Measurements from ENCODE around the gene TPST1.

The TPST1 gene

DNA sequence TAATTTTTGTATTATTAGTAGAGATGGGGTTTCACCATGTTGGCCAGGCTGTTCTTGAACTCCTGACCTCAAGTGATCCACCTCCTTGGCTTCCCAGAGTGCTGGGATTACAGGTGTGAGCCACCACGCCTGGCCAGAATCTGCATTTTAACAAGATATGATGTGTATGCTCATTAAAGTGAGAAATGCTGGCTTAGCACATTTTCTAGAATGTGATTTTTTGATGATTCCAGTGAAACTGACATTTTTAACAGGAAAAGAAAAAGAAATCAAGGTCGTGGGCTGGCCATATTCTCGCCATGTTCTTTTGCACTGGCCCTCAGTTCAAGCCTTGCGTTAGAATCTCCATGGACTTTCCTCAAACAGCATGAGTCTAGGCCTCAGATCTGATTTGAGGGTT is 18.1 kb upstream of the TPST1 start:
- TF ChIP-seq EP300 (IDR thresholded peaks at IDR 0.05; ENCODE audit: borderline replicate concordance) (no peak), TAF1 (IDR thresholded peaks at IDR 0.05; ENCODE audit: low read depth) (no peak), ZBTB7A (IDR thresholded peaks at IDR 0.05; ENCODE audit: low read depth) (no peak), CREB1 (IDR thresholded peaks at IDR 0.05; ENCODE audit: low read depth) (no peak)

DNA sequence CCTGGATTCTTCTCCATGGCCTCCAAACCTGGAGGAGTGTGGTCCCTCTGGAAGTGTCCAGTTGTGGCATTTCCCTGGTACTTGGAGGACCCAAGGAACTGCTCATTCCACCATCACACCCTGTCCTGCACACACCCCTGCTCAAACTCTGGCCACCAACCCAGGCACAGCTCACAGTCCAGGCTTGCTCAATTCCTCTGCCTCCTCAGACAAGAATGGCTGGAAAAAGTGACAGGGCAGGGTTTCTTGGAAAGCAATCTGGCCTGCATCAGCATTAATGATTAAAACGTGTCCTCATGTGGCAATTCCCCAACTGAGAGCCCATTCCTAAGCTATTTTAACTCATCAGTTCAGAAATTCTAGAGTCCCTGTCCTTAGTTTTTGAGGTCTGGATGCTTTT is 17.2 kb upstream of the TPST1 start:
- TF ChIP-seq TAF1 (IDR thresholded peaks at IDR 0.05; ENCODE audit: low read depth) (no peak), CEBPB (IDR thresholded peaks at IDR 0.05) (no peak), RAD21 (IDR thresholded peaks at IDR 0.05; ENCODE audit: low read depth) (no peak), FOXM1 (IDR thresholded peaks at IDR 0.05; ENCODE audit: borderline replicate concordance, low read depth) (no peak), TCF12 (IDR thresholded peaks at IDR 0.05; ENCODE audit: low read depth) (no peak), CREB1 (IDR thresholded peaks at IDR 0.05; ENCODE audit: low read depth) (no peak), NFIC (IDR thresholded peaks at IDR 0.05) (no peak), EGR1 (IDR thresholded peaks at IDR 0.05) (no peak), ZBTB7A (IDR thresholded peaks at IDR 0.05; ENCODE audit: low read depth) (no peak)

DNA sequence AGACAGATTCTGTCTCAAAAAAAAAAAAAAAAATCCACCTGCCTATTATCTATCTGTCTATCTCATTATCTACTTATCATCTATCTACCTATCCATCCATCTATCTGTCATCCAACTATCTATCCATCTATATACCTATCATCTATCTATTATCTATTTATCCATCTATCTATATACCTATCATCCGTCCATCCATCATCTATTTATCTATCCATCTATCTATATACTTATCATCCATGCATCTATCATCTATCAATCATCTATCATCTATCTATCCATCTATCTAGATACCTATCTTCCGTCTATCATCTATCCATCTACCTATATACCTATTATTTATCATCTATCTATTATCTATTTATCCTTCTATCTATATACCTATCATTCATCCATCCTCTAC is 16.5 kb upstream of the TPST1 start:
- TF ChIP-seq, protein P1, sequence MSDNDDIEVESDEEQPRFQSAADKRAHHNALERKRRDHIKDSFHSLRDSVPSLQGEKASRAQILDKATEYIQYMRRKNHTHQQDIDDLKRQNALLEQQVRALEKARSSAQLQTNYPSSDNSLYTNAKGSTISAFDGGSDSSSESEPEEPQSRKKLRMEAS (IDR thresholded peaks at IDR 0.05) = no peak
- TF ChIP-seq ZBTB7A (IDR thresholded peaks at IDR 0.05; ENCODE audit: low read depth) (no peak), RAD21 (IDR thresholded peaks at IDR 0.05; ENCODE audit: low read depth) (no peak), YY1 (IDR thresholded peaks at IDR 0.05; ENCODE audit: low read depth) (no peak), CEBPB (IDR thresholded peaks at IDR 0.05) (no peak), CREB1 (IDR thresholded peaks at IDR 0.05; ENCODE audit: low read depth) (no peak), NFIC (IDR thresholded peaks at IDR 0.05) (no peak), FOXM1 (IDR thresholded peaks at IDR 0.05; ENCODE audit: borderline replicate concordance, low read depth) (no peak), TCF12 (IDR thresholded peaks at IDR 0.05; ENCODE audit: low read depth) (no peak)

DNA sequence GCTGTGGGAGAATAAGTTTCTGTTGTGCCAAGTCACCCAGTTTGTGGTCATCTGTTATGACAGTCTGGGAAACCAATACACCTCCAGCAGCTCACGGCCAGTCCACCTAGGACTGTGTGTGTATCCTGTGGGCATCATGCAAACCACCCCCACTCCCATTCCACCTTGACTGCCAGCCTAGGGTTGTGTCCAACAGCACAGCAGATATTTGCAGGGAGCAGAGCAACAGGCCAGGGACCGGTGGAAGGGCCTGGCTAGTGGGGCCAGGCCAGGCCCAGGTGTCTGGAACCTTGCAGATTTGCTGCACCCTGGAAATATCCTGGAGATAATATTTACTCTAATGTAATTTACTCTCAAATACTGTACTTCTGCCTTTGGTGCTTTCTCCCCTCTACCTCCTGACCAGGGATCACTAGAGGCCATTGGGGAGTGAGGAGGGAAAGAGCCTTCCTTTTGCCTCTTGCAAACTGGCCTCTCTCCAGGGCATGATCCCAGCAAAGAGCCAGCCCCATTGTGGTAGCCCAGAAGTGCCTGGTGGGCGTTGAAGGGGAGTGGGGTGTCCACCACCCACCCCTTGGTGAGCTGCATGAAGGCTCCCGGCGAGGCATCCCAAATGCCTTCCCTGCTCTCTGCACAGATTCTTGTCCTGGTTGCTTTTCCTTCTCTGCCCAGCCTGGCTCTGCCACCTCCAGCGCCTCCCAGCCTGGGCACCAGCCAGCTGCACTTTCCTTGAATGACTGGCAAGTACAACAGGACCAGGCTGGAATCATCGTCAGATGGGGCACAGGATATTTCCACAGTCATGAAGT is 15.2 kb upstream of the TPST1 start:
- TF ChIP-seq CREB1 (IDR thresholded peaks at IDR 0.05; ENCODE audit: low read depth) = no peak
- TF ChIP-seq, protein P2, sequence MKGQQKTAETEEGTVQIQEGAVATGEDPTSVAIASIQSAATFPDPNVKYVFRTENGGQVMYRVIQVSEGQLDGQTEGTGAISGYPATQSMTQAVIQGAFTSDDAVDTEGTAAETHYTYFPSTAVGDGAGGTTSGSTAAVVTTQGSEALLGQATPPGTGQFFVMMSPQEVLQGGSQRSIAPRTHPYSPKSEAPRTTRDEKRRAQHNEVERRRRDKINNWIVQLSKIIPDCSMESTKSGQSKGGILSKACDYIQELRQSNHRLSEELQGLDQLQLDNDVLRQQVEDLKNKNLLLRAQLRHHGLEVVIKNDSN (IDR thresholded peaks at IDR 0.05) = no peak
- no peak for TF ChIP-seq TAF1 (IDR thresholded peaks at IDR 0.05; ENCODE audit: low read depth)
- TF ChIP-seq RAD21 (IDR thresholded peaks at IDR 0.05; ENCODE audit: low read depth) = no peak

DNA sequence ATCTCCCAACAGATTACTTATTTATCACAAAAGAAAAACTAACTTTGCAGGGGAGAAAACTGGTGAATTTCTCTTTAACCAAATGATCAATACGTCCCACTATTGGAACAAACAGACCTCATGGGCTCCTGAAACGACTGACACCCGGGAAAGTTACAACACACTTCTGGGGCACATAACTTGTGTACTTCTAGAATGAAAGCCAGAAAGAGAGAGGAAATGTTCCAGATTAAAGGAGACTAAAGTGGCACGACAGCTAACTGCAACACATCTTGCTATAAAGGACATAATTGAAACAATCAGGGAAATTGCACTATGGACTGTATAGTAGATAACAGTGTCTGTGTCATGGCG is 14.7 kb upstream of the TPST1 start:
- TF ChIP-seq RAD21 (IDR thresholded peaks at IDR 0.05; ENCODE audit: low read depth) (no peak), TEAD4 (IDR thresholded peaks at IDR 0.05) (no peak), ZBTB7A (IDR thresholded peaks at IDR 0.05; ENCODE audit: low read depth) (no peak), CREB1 (IDR thresholded peaks at IDR 0.05; ENCODE audit: low read depth) (no peak), NFIC (IDR thresholded peaks at IDR 0.05) (no peak), YY1 (IDR thresholded peaks at IDR 0.05; ENCODE audit: low read depth) (no peak), TAF1 (IDR thresholded peaks at IDR 0.05; ENCODE audit: low read depth) (no peak), CEBPB (IDR thresholded peaks at IDR 0.05) (no peak), EGR1 (IDR thresholded peaks at IDR 0.05) (no peak), FOXM1 (IDR thresholded peaks at IDR 0.05; ENCODE audit: borderline replicate concordance, low read depth) (no peak), TCF12 (IDR thresholded peaks at IDR 0.05; ENCODE audit: low read depth) (no peak), EP300 (IDR thresholded peaks at IDR 0.05; ENCODE audit: borderline replicate concordance) (no peak)
- TF ChIP-seq, protein P3, sequence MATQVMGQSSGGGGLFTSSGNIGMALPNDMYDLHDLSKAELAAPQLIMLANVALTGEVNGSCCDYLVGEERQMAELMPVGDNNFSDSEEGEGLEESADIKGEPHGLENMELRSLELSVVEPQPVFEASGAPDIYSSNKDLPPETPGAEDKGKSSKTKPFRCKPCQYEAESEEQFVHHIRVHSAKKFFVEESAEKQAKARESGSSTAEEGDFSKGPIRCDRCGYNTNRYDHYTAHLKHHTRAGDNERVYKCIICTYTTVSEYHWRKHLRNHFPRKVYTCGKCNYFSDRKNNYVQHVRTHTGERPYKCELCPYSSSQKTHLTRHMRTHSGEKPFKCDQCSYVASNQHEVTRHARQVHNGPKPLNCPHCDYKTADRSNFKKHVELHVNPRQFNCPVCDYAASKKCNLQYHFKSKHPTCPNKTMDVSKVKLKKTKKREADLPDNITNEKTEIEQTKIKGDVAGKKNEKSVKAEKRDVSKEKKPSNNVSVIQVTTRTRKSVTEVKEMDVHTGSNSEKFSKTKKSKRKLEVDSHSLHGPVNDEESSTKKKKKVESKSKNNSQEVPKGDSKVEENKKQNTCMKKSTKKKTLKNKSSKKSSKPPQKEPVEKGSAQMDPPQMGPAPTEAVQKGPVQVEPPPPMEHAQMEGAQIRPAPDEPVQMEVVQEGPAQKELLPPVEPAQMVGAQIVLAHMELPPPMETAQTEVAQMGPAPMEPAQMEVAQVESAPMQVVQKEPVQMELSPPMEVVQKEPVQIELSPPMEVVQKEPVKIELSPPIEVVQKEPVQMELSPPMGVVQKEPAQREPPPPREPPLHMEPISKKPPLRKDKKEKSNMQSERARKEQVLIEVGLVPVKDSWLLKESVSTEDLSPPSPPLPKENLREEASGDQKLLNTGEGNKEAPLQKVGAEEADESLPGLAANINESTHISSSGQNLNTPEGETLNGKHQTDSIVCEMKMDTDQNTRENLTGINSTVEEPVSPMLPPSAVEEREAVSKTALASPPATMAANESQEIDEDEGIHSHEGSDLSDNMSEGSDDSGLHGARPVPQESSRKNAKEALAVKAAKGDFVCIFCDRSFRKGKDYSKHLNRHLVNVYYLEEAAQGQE (IDR thresholded peaks at IDR 0.05; ENCODE audit: low read depth) = no peak
- TF ChIP-seq, protein P1 (IDR thresholded peaks at IDR 0.05) = no peak
- TF ChIP-seq, protein P2 (IDR thresholded peaks at IDR 0.05) = no peak

DNA sequence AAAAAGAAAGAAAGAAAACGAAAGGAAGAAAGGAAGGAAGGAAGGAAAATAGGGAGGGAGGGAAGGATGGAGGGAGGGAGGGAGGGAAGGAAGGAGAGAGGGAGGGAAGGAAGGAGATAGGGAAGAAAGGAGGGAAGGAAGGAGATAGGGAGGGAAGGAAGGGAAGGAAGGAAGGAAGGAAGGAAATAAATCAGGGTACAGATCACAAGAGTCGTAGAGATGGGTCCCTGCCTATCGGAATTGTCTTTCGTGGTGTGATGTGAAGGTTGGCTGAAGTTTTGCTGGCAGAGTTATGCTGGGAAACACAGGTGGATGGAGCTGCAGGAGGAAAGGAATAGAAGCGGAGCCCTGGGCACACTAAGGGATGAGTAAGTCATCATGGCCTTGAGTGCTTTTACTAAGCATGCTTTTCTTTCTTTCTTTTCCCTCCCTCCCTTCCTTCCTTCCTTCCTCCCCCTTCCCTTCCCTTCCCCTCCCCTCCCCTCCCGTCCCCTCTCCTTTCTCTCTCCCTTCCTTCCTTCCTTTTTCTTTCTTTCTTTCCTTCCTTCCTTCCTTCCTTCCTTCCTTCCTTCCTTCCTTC is 11.9 kb upstream of the TPST1 start:
- TF ChIP-seq YY1 (IDR thresholded peaks at IDR 0.05; ENCODE audit: low read depth) (no peak), FOXM1 (IDR thresholded peaks at IDR 0.05; ENCODE audit: borderline replicate concordance, low read depth) (no peak), EGR1 (IDR thresholded peaks at IDR 0.05) (no peak), TEAD4 (IDR thresholded peaks at IDR 0.05) (no peak), TCF12 (IDR thresholded peaks at IDR 0.05; ENCODE audit: low read depth) (no peak)
- TF ChIP-seq, protein P1 (IDR thresholded peaks at IDR 0.05) = no peak
- TF ChIP-seq, protein P2 (IDR thresholded peaks at IDR 0.05) = no peak

DNA sequence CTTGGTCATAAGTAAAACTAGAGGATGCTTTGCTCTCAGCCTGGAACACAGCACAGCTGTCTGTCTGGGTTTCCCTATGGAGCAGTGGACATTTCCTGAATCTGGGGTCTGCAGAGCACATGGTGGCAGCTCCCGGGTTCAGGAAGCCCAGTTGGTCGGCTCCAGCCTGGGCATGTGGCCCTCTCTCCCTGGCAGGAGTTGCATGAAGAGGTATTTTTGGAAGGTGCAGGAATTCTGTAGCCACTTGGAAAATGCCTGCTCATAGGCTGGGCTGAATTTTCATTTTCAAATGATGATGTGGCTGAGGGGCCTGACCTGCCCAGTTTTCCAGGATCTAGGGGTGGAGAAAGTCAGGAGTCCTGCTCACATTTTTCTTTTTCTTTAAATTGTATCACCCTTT is 6.7 kb upstream of the TPST1 start:
- TF ChIP-seq NFIC (IDR thresholded peaks at IDR 0.05) (no peak), TEAD4 (IDR thresholded peaks at IDR 0.05) (no peak), RAD21 (IDR thresholded peaks at IDR 0.05; ENCODE audit: low read depth) (no peak), TCF12 (IDR thresholded peaks at IDR 0.05; ENCODE audit: low read depth) (no peak), YY1 (IDR thresholded peaks at IDR 0.05; ENCODE audit: low read depth) (no peak), TAF1 (IDR thresholded peaks at IDR 0.05; ENCODE audit: low read depth) (no peak), ZBTB7A (IDR thresholded peaks at IDR 0.05; ENCODE audit: low read depth) (no peak), EGR1 (IDR thresholded peaks at IDR 0.05) (no peak), EP300 (IDR thresholded peaks at IDR 0.05; ENCODE audit: borderline replicate concordance) (no peak), FOXM1 (IDR thresholded peaks at IDR 0.05; ENCODE audit: borderline replicate concordance, low read depth) (no peak), CEBPB (IDR thresholded peaks at IDR 0.05) (no peak)
- TF ChIP-seq, protein P2 (IDR thresholded peaks at IDR 0.05) = no peak
- TF ChIP-seq, protein P3 (IDR thresholded peaks at IDR 0.05; ENCODE audit: low read depth) = no peak

All from Ishikawa (cell line).